NOMO-1 treated with dmso at 0.1 percent for 144 hours (cell line): ENCODE measurements around the gene UGT1A8.

Source experiments
- DNase-seq: peaks from one replicate; lab custom pipeline; 2025; ENCODE audit not compliant: unreplicated experiment; lab: John Stamatoyannopoulos, UW

The UGT1A8 gene

DNA sequence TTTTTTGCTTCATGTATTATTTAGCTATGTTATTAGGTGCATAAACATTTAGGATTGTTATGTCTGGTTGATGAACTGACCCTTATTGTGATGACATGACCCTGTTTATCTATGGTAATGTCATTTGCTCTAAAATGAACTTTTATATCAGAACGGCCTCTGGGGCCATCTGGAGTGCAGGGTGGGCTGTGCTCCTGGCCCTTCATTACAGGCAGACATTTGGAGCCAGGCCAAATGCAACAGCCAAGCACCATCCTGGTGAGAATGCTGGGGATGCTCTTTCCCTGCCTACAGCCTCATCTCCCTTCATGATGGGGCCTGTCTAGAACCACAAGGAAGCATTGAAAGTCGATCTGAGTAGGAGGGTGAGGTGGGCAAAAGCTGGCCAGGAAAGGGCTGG lies 198.9 kb downstream of the UGT1A8 start:
- no peak for DNase-seq

DNA sequence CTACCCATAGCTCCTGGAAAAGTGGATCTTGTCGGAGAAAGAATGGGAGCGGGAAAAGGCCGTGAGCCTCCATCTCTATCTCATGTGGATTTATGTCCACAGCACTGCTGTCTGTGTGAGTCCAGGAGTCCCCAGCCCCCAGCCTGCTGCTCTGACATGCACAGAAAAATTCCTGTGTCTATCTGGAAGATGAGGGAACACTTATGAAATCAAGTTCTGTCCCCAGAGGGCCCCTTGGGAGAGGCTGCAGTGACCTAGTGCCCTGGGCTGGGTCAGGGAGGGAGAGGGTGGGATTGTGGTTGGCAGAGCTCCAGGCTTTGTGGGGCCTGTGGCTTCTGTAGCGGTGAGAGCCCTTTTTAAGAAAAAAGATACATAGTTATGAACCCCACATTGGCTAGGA lies 199.3 kb downstream of the UGT1A8 start:
- DNase-seq = no peak

DNA sequence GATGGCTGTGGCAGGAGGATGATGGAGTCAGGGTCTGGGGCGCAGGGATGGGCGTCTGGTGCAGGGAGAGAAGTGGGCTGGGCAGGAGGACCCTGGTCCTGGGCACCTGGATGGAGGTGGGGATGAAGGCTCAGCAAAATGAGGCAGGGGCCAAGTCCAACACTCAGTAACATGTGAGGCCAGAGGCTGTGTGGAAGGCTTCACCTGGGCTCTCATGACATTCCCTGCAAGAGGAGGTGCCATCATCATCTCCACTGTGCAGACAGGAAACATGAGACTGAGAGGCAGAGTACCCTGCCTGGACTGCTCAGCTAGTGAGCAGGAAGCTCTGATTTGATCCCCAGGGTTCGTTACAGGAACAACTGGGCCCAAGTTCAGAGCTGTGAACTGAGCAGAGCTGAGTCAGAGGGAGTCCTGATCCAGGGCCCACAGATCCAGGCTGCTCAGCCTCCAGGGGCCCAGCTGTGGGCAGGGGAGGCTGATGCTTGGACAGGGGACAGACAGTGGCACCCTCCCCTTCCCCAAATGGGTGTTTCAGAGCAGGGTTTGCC lies 200.0 kb downstream of the UGT1A8 start:
- DNase-seq = no peak

DNA sequence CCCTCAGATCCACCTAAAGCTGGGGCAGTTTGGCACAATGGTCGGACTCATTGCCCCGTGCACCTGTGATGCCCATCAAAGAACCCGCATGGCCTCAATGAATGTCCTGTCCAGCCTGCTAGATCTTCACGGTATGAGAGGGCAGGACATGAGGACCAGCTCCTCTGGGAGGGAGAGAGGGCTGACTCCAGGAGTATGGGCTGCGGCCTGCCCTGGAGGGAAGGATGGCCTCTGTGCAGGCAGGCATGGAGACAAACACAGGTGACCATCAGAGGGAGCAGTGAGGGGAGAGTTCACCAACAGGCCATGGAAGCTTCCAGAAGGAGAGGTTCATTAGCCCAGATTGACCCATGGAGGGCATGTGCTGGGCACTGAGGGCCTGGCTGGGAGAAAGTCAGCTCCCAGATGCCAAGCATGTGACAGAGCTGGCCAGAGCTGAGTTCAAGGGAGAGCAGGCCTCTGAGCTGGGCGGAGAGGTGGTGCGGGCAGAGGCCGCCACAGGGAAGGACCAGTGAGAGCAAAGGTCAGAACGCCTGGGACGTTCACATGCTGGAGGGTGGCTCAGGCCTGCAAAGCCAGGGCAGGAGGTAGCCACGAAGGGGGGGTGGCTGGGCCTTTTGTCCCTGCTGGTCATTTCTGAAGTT lies 200.7 kb downstream of the UGT1A8 start:
- DNase-seq = no peak

DNA sequence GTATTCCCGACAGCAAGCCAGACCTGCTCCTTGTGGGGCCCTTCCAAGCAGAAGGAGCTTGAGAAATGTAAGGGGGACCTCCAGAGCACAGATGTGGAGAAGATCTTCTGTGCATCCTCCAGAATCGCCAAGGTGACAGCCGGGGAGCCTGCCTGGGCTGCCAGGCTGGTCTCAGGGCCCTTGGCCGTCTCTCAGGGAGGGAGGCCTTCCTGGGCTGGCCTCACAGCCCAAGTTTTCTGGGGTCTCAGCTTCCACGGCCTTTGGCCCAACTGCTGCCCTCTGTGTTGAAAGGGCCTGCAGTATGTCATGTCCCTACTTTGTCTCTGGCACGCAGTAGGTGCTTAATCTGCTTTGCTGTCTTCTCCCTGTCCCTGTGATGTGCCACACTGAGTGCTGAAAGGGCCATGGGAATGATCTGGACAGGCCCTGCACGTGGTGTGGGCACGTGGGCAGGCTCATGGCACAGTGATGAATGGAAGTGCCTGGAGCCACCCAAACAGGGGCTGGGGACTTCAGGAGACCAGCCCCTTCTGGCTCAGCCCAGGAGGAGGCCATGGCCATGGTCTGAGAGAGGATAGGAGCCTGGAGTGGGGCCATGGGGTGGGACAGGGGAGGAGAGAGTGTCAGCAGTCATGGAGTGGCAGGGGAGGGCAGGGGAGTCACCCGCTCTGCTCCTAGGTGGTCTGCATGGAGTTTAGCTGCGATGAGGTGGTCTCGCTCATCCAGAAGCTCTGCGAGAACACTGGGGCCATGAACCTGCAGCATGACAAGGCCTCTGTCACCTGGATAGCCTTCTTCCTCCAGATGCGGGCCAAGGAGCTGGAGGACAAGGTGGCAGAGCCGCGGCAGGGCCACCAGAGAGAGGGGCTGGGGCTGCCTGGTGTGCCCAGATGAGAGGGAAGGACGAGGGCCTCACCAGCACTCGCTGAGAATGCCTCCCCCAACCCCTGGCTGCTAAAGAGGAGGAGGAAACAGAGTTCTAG lies 201.5 kb downstream of the UGT1A8 start:
- DNase-seq = no peak

DNA sequence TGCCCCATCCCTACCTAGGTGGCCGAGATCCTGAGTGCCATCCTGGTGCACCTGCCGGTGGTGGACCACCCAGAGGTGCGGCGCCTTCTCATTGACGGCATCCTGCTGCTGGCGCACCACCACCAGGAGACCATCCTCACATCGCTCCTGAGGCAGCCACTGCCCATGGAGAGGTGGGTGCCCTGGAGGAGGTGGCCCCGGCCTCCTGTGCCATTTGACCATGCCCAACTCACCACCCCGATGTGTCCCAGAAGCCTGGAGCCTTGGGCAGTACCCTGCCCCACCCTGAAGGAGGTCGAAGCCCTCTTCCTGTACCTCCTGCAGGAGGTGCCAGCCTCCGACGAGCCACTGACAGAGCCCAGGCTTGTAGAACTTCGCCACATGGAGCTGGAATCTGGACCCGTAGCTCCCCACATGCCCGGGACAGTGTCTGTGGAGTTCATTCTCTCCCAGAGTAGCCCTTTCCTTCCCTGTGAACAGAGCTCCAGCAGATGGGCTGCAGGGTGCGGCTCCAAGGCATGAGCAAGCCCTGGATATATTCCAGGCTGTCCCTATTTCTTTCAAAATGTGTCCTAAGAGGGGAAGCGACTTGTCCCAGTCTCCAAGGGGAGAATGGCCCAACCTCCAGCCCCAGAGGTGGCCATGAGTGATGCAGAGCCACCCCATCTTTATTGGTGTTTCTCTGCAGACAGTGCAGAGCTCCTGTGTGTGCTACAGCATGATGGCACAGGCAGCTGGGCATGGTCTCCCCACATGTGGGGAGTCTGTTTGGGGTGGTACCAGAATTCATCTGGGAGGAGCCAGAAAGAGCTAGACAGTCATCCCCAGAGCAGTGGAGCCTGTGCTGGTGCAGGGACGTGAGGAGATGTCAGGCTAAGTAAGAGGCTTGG lies 202.7 kb downstream of the UGT1A8 start:
- DNase-seq = no peak

DNA sequence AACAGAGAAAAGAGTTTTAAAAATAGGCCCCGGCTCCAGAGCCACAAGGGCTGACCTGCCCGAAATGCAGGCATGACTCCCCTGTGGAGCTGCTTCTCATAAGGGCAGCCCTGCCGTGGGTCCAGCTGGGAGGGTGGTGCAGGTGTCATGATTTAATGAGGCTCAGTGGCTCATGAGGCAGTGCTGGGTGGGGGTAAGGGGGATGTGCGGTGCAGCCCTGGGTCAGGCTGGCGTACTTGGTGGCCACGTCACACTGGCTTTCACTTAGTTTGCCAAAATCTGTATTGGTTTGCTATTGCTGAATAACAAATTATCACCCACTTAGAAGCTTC lies 203.3 kb downstream of the UGT1A8 start:
- no peak for DNase-seq

DNA sequence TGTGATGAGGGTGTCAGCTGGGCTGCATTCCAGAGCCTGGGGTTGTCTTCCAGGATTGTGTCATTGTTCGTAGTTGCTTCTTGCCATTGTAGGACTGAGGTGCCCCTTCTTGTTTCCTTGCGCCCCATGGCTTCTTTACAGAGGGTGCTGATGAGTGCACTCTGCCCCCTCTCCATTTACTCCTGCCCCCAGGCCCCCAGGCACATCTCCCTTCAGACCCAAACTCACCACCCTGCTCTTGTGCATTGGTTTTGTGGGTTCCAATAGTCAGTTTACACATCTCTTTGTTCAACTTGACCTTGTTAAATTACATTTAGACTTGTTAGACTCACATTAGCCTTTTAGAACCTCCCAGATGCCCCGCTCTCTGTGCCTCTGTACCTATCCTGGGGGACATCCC lies 203.8 kb downstream of the UGT1A8 start:
- no peak for DNase-seq

DNA sequence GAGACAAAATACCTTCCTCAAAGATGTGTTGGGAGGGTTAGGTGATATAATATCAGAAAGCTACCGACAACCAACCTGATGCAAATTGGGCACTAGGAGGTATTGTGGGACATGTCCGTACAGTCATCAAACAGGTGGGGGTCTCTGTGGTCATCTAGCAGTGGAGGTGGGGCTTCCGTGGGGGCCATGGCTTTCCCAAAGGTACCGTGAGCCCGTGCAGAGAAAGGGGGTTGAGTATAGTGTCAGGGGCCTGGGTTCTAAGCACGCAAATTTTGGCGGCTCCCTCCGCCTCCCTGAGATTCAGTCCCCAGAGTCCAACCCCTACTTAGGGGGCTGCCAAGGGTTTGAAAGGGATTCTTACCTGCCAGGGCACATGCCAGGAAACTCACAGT lies 204.3 kb downstream of the UGT1A8 start:
- DNase-seq = no peak

DNA sequence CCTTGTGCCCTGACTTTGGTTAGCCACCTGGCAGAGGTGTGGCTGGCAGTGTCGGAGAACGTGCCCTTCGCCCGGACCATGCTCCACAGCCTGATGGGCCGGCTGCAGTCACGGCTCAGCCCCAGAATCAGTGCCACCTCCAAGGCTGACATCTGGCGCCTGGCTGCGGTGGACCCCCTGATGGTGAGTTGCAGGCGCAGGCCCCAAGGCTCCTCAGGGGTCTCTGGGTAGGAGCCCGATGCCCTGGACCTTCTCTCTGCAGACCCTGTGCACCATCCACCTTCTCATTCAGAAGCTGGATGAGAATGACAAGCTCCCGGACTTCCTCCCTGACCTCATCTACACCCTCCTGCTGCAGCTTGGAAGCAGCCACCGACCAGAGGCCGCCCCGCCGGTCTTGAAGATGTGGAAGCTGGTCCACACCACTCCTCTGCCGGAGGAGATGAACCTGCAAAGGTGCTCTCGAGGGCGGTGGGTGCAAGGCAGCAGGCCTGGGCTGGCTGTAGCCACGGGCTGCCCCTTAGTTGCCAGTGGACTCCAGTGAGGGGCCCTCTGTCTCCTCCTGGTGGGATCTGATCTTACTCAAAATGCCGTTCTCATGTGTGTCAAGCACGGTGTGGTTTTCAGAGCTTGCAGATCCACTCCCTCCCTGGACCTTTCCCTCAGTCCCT lies 204.8 kb downstream of the UGT1A8 start:
- DNase-seq = no peak
